ENCODE measurements around the gene ENC1.
"Not testable (repeated sequence)": the region's sequence is repeated elsewhere in the genome, so short reads cannot be mapped to it uniquely, and the experiment has no call there.

ENC1 gene, protein sequence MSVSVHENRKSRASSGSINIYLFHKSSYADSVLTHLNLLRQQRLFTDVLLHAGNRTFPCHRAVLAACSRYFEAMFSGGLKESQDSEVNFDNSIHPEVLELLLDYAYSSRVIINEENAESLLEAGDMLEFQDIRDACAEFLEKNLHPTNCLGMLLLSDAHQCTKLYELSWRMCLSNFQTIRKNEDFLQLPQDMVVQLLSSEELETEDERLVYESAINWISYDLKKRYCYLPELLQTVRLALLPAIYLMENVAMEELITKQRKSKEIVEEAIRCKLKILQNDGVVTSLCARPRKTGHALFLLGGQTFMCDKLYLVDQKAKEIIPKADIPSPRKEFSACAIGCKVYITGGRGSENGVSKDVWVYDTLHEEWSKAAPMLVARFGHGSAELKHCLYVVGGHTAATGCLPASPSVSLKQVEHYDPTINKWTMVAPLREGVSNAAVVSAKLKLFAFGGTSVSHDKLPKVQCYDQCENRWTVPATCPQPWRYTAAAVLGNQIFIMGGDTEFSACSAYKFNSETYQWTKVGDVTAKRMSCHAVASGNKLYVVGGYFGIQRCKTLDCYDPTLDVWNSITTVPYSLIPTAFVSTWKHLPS

DNA sequence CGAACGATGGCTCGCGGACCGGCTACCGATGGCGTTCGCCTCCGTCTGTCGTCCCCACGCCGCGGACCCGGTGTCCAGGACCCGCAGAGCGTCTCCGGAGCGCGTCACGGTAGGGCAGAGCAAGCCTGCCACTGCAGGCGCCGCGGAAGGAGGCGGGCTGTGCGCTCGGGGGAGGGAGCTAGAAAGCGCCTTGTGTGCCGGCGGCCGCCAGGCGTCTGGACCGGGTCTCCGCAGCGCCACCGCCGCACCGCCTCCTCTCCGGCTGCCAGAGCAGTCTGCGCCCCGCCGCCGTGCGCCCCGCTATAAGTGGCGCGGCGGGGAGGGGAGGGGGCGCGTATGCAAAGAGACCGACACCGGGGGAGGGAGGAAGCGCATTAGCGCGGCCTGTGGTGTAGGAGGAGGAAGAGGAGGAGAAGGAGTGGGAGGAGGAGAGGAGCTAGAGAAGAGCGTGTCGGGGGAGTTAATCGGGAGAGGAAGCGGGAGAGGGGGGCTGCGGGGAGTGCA is at the start of gene ENC1:
ENC1 (minus strand) TSS at position 279 of the 504 bp plus-strand sequence. CDS start 4,243 bp downstream, outside the sequence.
- no peak for FAIRE-seq

DNA sequence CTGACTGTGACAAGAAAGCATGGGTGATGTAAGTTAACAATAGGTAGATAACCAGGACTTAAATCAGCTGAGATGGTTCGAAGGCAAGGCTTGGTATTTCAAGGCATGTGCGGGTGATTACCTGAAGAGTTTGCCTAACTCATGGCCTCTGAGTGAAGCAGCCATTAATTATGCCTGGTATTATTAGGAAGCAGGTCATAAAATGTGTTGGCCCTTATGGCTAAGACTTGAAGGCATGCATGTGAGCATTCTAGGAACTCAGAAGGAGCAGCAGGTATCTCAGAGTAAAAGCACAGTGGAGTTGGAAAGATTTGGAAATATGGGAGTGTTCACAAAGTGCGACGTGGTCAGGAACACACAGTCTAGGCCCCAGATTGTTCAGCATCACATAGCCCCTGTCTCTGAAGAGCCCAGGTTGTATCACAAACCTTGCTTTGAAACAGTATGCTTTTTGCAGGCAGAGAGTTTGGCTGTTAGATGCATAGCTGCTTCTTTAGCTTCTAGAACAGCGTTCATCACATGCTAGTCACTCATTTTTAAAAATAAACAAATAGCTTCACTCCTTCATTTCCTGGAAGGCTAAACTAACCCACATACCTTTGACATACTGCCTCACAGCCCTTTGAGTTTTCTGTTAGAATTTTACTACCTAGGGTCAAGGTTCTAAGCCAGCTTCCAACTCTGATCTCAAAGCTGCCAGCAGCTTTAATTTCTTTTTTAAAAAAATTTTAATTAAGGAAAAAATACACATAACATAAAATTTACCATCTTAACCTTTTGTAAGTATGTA is 46.6 kb upstream of the ENC1 start:
- no peak for FAIRE-seq

DNA sequence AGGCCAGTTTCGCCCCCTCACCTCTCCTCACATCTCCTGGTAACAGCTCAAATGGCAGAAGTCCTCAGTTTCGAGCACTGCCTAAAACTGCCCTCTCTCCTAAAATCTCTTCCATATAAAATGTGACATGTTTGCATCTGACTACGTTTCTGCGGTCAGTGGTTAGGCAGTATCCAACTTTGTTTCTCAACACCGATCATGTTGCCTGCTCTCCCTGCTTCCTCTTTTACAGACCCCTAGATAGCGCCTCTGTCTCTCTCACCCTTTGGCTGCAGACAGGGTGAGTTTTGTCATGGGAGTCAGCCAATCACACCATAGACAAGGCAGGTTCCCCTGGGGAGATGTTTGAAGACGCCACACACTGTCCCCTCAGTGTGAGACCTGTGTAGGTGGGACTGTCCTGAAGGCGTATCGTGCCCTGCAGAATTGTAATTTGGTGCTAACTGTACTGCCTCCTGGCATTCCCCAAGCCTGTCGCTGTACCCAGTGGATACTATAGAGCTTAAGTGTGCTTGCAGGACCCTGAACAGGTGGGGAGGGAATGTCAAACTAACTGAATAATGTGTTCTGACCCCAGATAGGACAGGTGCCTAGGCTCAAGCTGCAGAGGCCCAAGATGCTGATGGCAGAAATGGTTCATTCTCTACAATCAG is 45.6 kb upstream of the ENC1 start:
- FAIRE-seq, result no peak

DNA sequence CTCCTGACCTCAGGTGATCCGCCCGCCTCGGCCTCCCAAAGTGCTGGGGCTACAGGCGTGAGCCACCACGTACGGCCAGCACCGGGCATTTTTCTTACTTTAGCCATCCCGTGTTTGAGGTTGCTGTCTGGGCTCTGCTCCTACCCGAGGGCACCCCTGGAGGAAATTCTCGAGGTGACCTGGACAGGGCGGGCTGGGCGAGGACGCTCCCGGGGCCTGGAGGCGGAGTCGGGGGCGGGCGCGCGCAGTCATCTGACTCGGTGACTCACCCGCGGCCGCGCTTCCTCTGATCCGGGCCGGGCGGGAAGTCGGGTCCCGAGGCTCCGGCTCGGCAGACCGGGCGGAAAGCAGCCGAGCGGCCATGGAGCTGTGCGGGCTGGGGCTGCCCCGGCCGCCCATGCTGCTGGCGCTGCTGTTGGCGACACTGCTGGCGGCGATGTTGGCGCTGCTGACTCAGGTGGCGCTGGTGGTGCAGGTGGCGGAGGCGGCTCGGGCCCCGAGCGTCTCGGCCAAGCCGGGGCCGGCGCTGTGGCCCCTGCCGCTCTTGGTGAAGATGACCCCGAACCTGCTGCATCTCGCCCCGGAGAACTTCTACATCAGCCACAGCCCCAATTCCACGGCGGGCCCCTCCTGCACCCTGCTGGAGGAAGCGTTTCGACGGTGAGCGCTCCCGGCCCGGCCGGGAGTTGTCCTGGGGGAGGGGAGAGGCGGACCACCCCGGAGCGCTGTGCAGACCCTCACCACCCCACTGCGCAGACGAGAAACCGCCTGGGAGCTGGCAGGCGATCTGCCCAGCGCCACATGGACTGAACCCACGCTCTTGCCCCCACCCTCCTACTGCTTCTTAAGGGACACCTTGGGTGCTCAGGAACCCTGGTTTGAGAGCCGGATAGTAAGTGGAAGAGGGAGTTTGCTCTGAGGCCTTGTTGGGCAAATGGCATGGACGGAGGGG is 44.6 kb upstream of the ENC1 start, which contains the start of gene HEXB:
HEXB (plus strand) TSS at position 334 of the 952 bp plus-strand sequence; CDS start at position 362, 28 bp downstream.
- FAIRE-seq, result no peak

DNA sequence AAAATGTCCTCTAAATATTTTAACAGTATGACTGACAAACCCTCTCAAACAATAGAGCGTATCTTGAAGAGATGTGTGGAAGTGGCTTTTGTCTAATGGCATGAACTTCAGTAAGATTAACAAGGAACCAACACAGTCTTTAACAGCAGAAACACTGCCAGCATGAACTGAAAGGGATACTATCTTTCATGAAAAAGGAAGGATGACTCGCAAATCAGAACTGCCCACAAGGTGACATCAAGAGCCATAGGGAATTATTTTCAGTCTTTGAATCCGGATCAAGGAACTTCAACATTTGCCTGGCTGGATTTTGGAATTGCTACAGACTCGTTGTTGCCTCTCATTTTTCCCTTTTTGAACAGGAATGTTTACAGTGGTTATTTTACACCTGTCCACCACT is 39.4 kb upstream of the ENC1 start:
- FAIRE-seq, result no peak

DNA sequence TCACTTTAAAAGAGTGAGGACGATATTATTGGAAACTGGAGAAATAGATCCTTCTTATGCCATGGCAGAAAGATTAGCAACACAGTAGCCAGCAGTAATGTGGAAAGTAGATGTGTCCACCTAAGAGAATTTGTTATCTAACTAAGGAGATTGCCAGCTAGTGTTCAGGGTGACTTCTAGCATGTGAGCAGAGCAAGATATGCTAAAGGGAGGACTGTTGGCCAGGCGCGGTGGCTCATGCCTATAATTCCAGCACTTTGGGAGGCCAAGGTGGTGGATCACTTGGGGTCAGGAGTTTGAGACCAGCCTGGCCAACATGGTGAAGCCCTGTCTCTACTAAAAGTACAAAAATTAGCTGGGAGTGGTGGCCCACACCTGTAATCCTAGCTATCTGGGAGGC is 38.8 kb upstream of the ENC1 start:
- not testable (repeated sequence) for FAIRE-seq

DNA sequence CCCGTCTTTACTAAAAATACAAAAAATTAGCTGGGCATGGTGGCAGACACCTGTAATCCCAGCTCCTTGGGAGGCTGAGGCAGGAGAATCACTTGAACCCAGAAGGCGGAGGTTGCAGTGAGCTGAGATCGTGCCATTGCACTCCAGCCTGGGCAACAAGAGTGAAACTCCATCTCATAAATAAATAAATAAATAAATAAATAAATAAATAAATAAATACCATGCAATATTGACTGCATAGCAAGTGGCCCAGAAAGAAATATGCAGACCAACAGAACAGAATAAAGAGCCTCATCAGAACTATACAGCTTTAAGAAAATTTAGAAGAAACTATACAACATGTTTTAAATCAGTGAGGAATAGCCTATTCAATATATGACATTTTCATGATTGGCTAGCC is 37.6 kb upstream of the ENC1 start:
- not testable (repeated sequence) for FAIRE-seq

DNA sequence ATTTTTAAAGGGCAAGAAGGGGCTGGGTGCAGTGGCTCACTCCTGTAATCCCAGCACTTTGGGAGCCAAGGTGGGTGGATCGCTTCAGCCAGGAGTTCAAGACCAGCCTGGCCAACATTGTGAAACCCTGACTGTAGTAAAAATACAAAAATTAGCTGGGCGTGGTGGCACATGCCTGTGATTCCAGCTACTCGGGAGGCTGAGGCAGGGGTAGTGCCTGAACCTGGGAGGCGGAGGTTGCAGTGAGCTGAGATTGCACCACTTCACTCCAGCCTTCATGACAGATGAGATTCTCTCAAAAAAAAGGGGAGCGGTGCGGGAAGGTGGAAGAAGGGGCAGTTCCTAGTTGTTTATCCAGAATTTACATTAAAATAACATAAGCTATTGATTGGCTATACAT is 35.9 kb upstream of the ENC1 start:
- not testable (repeated sequence) for FAIRE-seq

DNA sequence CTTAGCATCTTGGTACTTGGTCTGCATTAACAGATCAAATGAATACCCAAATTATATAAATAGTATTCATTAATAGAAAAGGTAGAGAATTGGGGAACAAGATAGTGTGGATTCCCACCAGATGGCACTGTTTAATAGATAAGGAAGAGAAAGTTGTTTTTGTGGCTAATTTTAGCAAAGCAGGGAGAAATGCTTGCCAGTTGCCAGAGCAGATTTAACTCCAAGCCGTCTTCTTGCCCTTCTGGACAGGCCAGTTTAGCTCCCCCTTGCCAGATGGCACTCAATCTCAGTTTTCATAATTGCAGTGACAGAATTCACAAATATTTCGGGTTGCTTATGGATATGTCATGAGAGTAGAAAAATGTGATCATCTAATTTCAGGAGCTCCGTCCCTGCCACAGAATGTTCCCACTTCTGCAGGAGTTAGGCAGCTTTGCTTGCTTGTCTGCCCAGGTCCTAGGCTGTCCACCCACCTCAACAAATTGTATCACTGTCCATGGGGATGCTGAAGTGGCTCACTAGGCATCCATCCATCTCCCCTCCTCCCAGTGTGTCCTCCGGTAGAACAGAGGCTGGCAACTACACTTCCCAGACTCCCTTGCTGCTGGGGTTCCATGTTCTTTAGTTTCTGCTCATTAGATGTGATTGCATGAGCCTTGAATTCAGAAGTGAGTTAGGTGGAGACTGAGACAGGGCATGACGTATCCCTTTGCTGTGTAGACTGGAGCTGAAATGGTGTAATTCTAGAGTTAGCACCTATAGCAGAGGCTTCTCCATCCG is 32.7 kb upstream of the ENC1 start:
- peak; percentile 57 for FAIRE-seq

DNA sequence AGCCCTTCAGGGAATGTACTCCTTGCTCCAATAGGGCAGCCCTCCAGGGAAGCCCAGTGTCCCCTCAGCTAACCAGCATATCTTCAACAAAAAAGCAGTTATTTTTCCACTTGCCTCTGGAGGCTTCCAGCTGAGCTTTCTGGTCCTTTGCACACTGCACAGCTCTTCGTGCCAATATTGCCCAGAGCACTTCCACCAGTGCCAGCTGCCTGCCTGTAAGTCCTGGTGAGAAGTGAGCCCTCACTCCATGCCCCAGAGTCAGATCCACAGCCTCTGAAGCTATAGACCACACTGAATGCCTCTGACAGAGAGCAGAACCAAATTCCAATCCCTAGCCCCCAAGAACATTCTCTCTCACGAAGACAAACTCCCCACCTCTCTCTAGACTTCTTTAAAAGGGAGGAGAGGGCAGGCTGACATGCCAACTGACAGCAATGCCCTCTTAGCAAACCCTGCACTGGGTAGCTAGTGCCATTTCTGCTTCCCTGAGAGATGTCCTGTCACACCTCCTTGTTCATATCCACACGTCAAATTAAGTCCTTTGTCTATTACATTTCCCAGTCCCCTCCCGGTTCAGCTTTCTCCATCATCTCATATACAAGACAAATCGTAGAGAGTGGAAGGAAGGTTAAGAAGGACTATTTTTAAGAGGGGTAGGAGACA is 31.8 kb upstream of the ENC1 start:
- FAIRE-seq, result no peak

DNA sequence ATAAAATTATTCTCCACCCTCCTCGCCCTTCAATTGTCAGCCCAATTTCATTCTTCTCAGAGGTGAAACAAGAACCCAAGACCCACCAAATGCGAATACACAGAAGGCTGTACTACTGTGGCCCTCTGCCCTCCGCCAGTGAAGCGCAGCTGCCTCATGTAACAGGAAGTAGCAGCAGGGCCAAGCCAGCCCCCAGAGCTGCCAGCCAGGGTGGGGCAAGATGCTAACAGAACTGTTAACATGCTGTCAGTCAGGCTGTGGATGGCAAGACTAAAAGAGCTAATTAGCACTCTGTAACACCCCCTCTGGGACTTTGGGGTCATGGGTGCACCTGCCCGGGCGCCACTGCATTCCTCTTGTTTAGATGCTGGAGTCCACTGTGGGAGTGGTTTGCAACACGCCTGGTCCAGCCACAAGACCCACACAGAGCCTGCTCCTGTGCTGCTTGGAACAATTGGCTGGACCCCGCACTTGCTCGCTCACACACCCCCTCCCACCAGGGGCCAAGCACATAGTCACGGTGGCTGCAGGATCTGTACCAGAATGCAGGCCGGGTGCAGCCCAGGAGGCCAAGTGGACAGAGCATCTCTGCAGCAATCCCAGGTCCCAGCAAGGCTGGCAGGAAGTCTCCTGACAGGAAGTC is 30.0 kb upstream of the ENC1 start:
- FAIRE-seq, result no peak

DNA sequence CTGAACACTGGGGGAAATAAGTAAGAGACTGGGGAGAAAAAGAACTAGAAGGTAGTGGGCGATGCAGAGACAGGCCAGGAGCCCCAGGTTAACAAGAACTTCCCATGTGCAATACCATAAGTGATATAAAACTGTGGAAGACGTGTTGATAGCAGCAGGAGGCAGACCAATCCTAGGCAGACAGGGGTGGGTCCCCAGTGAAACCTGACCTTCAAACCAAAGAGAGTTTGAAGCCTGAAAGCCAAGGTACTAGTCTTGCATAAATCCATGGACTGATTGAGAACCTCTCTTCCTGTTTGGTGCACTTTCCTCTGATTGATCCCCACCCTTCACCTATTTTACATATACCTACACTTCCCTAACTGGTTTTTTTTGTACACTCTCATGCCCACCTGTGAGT is 29.3 kb upstream of the ENC1 start:
- FAIRE-seq, result no peak

DNA sequence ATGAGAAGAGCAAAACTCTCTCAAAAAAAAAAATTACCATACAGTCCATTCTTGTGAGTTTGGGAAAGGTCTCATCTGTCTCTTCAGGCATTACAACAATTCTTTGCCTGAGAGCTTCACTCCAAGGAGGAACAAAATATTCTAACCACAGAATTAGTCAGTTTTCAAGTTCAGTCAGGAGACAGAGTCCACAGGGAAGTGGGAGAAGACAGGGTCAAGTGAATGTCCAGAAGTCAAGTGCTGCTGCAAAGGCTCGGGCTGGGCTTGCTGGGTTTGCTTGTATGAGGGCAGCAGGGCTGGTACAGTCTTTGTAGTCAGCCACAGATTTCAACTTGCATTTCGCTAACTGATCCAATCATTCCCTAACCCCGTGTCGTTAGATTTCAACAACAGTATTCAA is 26.9 kb upstream of the ENC1 start:
- no peak for FAIRE-seq

DNA sequence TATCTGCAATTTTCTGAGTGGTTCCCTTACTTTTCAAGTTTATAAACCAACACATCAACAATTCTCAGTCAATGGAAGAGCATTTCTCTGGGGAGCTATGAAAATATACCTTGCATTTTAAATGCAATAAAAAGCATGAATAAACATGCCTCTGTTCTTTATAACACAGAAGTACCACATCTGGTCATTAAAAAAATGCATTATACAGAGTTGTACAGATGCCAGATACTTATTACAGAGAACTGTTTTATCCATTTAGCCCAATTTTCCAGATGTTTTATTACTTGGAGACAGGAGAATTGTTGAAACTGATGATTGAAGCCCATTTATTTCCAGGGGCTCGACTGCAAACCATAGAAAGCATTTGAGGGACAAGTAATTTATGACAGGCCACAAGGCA is 25.3 kb upstream of the ENC1 start:
- no peak for FAIRE-seq

DNA sequence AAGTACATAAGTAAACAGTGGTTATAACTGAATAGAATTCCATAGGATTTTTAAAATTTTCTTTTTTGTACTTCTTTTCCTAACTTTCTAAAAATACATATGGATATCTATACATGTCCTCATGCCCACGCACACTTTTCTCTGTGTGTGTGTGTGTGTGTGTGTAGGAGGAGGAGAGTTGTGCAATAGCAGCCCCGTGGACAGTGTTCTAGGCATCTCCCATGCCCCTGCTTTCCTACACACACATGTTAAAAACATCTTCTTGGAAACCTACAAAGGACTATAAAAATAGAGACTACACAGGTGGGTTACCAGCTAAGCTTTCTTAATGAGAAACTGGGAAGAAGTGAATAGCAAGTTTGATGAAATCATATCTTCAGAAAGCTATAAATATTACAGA is 24.7 kb upstream of the ENC1 start:
- FAIRE-seq, result no peak

DNA sequence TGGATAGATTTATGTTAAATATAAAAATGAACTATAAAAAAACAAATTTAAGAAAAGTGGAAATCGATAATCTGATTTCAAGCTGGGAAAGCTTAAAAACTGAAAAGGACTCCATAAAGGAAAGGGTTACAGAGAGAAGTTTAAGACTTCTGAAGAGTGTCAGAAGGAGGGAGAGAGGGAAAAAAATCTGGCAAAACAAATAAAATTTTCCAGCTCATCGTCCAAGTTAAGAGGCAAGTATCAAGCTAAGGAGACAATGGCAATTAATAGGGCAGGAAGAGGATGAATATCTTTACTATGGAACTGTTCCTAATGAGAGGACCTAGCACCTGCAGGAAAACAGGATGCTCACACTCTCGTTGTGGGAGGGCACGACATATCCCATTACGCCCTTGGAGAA is 24.0 kb upstream of the ENC1 start:
- FAIRE-seq, result peak; percentile 69

DNA sequence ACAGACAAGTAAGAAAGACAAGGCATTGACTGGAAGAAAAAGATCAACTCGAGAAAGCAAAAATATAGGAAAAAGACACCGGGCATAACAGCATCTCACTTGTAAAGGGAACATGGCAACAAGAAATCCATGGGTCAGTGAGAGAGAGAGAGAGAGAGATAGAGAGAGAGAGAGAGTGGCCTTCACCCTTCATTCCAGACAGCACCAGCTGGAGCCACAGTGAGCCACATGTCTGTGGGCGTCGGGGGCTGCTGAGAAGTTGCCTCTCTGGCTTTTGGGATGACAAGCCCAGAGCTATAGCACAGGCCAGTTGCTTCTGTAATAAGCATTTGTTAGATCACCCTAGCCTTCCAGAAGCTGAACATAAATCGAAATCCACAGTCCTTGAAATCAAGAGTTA is 20.3 kb upstream of the ENC1 start:
- no peak for FAIRE-seq

DNA sequence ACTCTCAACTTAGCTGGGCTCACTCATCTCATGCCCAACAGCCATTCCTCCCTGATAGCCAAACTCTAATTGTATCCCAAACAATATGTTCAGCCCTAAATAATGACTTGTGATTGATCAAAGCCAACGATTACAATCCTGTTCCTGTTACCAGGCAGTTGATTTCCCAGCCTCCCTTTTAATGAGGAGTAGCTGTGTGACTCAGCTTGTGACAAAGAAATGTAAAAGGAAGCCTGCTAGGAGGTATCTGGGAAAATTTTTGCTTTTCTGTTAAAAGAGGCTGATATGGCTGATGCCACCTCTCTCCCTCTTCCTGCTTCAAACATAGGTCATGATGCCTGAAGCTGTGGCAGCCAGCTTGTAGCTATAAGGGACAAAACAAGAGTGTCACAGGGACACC is 19.6 kb upstream of the ENC1 start:
- no peak for FAIRE-seq

DNA sequence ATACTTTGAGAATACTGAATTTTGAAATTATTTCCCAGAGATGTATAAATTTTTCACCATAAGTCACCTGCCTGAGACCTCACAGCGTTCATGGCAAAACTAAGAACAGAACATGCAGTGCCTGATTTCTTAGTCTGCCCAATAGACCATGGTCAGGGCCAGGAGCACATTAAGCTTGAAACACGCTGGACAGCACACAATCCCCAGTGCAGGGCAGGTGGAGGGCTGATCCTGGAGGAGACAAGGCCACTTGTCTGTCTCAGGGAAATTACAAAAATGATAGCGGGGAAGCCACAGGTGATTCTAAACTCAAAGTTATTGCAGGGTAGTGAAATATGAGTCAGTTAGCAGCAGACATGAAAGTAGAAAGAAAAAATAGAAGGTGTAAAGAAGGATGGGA is 18.6 kb upstream of the ENC1 start:
- no peak for FAIRE-seq

DNA sequence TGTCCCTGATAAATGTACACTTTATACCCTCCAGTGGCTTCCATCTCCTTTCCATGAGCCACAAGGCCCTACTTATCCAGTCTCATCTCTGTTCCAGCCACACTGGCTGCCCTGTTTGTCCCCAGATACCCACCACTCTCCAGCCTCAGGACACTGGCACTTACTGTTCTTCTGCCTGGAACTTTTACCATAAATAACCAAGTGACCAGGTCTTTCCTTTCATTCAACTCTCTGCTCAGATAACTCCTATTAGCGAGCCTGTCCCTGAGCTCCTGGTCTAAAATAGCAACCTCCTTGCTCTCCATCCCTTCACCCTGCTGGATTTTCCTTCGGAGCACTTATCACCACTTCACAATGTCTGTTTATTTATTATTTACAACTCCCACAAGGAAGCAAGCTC is 16.6 kb upstream of the ENC1 start:
- no peak for FAIRE-seq

All from endometrium (tissue), 2 donors.